Smooth muscle cell (in vitro differentiated cells): ENCODE results near the gene FADS3. TPM values are rescaled to one million over a fixed set of nuclear protein-coding genes. Genes with fewer than 3 reads are reported as not detected.

Experiments used
- DNase-seq: peaks from one replicate; lab custom pipeline; 2025; ENCODE audit not compliant: unreplicated experiment; lab: John Stamatoyannopoulos, UW
- H2AFZ ChIP-seq: fragments of 200-600 bp; sonication (generic); 2 replicates; pipeline ENCODE4 v1.6.0; 2016; ENCODE audit warnings: antibody characterized with exemption, low read depth, mild to moderate bottlenecking
- H3F3A ChIP-seq: fragments of 200-600 bp; sonication (generic); 2 replicates; pipeline ENCODE4 v1.6.0; 2017; ENCODE audit warnings: antibody characterized with exemption, low read depth
- H3K27ac ChIP-seq: fragments of 200-600 bp; sonication (generic); 2 replicates; pipeline ENCODE4 v1.5.1; 2016; ENCODE audit warnings: low read depth, mild to moderate bottlenecking
- H3K27me3 ChIP-seq: fragments of 200-600 bp; sonication (generic); 2 replicates; pipeline ENCODE4 v1.6.1; 2016; ENCODE audit warnings: low read depth, mild to moderate bottlenecking
- H3K36me3 ChIP-seq: fragments of 200-600 bp; sonication (generic); 2 replicates; pipeline ENCODE4 v1.5.1; 2016; ENCODE audit warnings: low read depth
- H3K4me1 ChIP-seq: fragments of 200-600 bp; sonication (generic); 2 replicates; pipeline ENCODE4 v1.5.1; 2016; ENCODE audit warnings: low read depth
- H3K4me2 ChIP-seq: fragments of 200-600 bp; sonication (generic); 2 replicates; pipeline ENCODE4 v1.6.0; 2016; ENCODE audit warnings: mild to moderate bottlenecking
- H3K4me3 ChIP-seq: fragments of 200-600 bp; sonication (generic); 2 replicates; pipeline ENCODE4 v1.5.1; 2016; ENCODE audit warnings: mild to moderate bottlenecking
- H3K79me2 ChIP-seq: fragments of 200-600 bp; sonication (generic); 2 replicates; pipeline ENCODE4 v1.6.0; 2016; ENCODE audit warnings: low read depth, mild to moderate bottlenecking
- H3K9ac ChIP-seq: fragments of 200-600 bp; sonication (generic); 2 replicates; pipeline ENCODE4 v1.6.0; 2016; ENCODE audit warnings: low read depth
- H3K9me3 ChIP-seq: fragments of 200-600 bp; sonication (generic); replicated peaks from 2 replicates; pipeline ENCODE4 v1.5.1; 2016; ENCODE audit warnings: low read depth
- H4K20me1 ChIP-seq: fragments of 200-600 bp; sonication (generic); 2 replicates; pipeline ENCODE4 v1.6.0; 2016; ENCODE audit warnings: low read depth
- WGBS: methylation state at CpG from one replicate; pipeline ENCODE4 v1.1.7; 2016; ENCODE audit warnings: low lambda C conversion rate; 5-methylcytosine and 5-hydroxymethylcytosine counted together
- polyA plus RNA-seq: library from polyadenylated mRNA; unstranded; fragments of >200 nt; fragmentation: Nextera tagmentation; extraction: Ambion mirVana; gene quantifications from 2 replicates; pipeline ENCODE4 v1.2.1, GENCODE V29; 2016
- total RNA-seq: library from RNA; depleted of rRNA; stranded (reverse); fragments of >200 nt; gene quantifications from 2 replicates; pipeline ENCODE4 v1.2.3, GENCODE V29; 2014
- TF ChIP-seq, protein P1 (sequence below): fragments of 200-600 bp; sonication (generic); IDR thresholded peaks from 2 replicates; pipeline ENCODE4 v1.5.1; 2017; ENCODE audit warnings: borderline replicate concordance, mild to moderate bottlenecking, antibody characterized with exemption; ENCODE audit not compliant: insufficient read depth, poor library complexity, severe bottlenecking

Gene FADS3
- total and polyA plus RNA-seq, 2 experiments from 2014 or later: 8.9 to 13.8 TPM

DNA sequence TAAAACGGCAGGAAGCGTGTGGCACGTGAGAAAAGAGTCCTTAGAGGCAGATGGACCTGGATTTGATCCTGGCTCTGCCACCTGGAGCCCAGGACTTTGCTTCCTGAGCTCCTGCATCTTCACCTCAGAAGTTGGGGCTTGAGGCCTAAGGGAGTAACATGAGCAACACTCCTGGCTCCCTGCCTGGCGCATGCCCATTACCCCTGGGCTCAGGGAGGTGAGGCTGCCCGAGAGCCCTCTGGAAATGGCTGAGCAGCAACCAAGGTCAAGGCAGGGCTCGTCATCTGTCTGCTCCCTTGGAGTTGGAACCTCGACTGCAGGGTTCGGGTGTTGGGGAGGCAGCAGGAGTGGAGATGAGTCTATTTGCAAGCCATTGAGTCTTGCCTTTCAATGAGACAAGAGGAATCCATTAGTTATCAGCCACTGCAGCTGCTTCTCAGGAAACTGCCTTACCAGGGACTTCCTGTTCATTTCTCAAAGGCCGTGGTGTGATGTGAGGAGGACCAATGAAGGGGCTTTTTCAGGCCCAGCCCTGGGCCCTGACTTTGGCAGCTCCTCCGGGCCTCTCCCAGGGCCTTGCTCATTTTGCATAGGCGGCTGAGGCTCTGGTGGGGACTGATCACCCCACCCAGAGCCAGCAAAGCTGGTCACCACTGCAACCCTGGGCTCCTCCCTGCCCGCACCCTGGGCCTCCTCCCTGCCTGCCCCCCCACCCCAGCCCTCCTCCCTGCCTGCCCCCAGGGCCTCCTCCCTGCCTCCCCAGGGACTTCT, 56.9 kb downstream of the FADS3 start:
- H3K36me3 ChIP-seq: no peaks in the 10 kb centered on the region
- H3K4me1 ChIP-seq: peaks cover 27% of the 10 kb centered on the region
- H3K27ac ChIP-seq: peak overlapping the region; percentile 68
- peaks cover 92% of the 10 kb centered on the region for H3K79me2 ChIP-seq
- TF ChIP-seq, protein P1, sequence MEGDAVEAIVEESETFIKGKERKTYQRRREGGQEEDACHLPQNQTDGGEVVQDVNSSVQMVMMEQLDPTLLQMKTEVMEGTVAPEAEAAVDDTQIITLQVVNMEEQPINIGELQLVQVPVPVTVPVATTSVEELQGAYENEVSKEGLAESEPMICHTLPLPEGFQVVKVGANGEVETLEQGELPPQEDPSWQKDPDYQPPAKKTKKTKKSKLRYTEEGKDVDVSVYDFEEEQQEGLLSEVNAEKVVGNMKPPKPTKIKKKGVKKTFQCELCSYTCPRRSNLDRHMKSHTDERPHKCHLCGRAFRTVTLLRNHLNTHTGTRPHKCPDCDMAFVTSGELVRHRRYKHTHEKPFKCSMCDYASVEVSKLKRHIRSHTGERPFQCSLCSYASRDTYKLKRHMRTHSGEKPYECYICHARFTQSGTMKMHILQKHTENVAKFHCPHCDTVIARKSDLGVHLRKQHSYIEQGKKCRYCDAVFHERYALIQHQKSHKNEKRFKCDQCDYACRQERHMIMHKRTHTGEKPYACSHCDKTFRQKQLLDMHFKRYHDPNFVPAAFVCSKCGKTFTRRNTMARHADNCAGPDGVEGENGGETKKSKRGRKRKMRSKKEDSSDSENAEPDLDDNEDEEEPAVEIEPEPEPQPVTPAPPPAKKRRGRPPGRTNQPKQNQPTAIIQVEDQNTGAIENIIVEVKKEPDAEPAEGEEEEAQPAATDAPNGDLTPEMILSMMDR: no peak
- DNase-seq: no peak
- WGBS: 46% methylated on average over 11 of the region's 12 CpGs
- H3K4me3 ChIP-seq: no peak overlapping the region
- no peak overlapping the region for H3K9ac ChIP-seq
- no peaks in the 10 kb centered on the region for H3K9me3 ChIP-seq
- H2AFZ ChIP-seq: no peak overlapping the region
- H3K27me3 ChIP-seq: no peaks in the 10 kb centered on the region
- H4K20me1 ChIP-seq: peaks cover 98% of the 10 kb centered on the region
- peaks cover 33% of the 10 kb centered on the region for H3F3A ChIP-seq
- peak overlapping the region; percentile 76 for H3K4me2 ChIP-seq

DNA sequence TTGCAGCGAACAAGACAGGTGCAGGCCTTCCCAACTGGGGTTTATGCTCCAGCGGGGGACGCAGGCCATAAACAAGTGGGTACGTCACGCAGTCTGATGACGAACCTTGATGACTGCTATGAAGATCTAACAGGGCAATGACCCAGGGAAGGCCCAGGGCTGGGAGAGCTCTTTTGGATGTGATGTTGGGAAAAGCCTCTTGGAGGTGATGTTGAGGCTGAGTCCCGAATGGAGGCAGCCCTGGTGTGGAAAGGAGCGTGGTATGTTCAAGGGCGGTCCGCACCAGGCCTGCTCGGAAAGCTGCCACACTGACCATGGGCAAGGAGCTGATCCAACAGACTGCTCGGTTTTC, 57.4 kb downstream of the FADS3 start:
- Histone ChIP-seq H3K27ac (peak overlapping the region; percentile 68), H3K4me1 (peaks cover 27% of the 10 kb centered on the region), H3K4me3 (no peak overlapping the region), H3K4me2 (peak overlapping the region; percentile 76), H3K9me3 (no peaks in the 10 kb centered on the region), H3K79me2 (peaks cover 93% of the 10 kb centered on the region), H3K9ac (no peak overlapping the region), H3F3A (peaks cover 33% of the 10 kb centered on the region), H4K20me1 (peaks cover 100% of the 10 kb centered on the region), H2AFZ (no peak overlapping the region), H3K27me3 (no peaks in the 10 kb centered on the region), H3K36me3 (no peaks in the 10 kb centered on the region)
- 90% methylated on average over 12 of the region's 12 CpGs for WGBS
- no peak for DNase-seq
- TF ChIP-seq, protein P1: no peak

DNA sequence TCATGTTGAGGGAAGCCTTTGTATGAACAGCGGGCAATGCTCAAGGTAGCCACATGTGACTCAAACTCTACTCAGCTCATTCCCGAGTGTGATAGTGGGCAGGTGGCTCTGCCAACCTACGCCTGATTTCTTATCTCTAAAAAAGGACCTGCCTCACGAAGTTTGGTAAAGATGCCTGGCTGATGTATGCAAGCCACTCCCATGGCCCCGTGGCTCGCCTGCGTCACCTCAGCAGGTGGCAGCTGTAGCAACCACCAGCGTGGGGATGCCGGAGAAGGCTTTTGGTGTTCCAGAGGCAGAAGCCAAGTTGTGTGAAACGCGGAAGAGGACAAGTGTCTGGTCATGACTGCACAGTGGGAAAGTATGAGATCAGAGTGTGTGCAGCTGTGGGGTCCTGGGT, 57.9 kb downstream of the FADS3 start:
- Histone ChIP-seq H3K9me3 (no peaks in the 10 kb centered on the region), H3K4me1 (peaks cover 27% of the 10 kb centered on the region), H3F3A (peaks cover 33% of the 10 kb centered on the region), H3K36me3 (no peaks in the 10 kb centered on the region), H3K27ac (peak overlapping the region; percentile 68), H3K4me3 (no peak overlapping the region), H2AFZ (no peak overlapping the region), H4K20me1 (peaks cover 97% of the 10 kb centered on the region), H3K4me2 (no peak overlapping the region), H3K27me3 (no peaks in the 10 kb centered on the region), H3K79me2 (peaks cover 94% of the 10 kb centered on the region), H3K9ac (no peak overlapping the region)
- TF ChIP-seq, protein P1: no peak
- 87% methylated on average over 11 of the region's 11 CpGs for WGBS
- no peak for DNase-seq

DNA sequence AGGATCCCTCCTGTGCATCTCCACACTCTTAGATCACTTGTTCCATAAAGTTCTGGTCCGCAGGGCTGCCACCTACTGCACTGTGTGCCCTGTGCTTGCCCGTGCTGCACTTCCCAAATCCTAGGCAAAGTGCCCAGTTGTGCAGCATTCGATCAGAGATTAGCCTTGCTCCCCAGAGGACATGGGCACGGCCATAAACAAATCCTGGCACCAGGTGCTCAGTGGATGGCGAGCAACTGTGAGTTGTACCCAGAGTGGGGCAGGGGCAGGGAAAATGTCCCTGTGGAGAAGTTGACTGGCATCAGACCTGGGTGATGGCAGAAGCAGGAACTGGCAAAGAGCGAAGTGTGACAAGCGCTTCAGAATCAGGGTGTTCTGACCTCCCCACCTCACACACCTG, 58.6 kb downstream of the FADS3 start:
- Histone ChIP-seq H3K36me3 (no peaks in the 10 kb centered on the region), H3K27me3 (no peaks in the 10 kb centered on the region), H2AFZ (no peak overlapping the region), H4K20me1 (peaks cover 90% of the 10 kb centered on the region), H3K9ac (no peak overlapping the region), H3K79me2 (peaks cover 94% of the 10 kb centered on the region), H3K27ac (no peak overlapping the region), H3K4me2 (no peak overlapping the region), H3F3A (peaks cover 33% of the 10 kb centered on the region), H3K4me3 (no peak overlapping the region), H3K9me3 (no peaks in the 10 kb centered on the region), H3K4me1 (peaks cover 27% of the 10 kb centered on the region)
- 86% methylated on average over 7 of the region's 7 CpGs for WGBS
- DNase-seq: no peak
- TF ChIP-seq, protein P1: no peak
